ENCODE results near the gene FKBP2.
A peak's percentile ranks its signal among the peaks of the same experiment; 100 is the strongest.

Gene FKBP2

GRCh38 chr11:64226507-64227051, 14.3 kb upstream of the FKBP2 start:
- H3K36me3 ChIP-seq (ENCODE audit: insufficient read depth, low read length), result peaks cover 8% of the 10 kb centered on the region; the same call in 1 of the 2 replicates
- H3K27me3 ChIP-seq (ENCODE audit: insufficient read depth, low read length, poor library complexity, severe bottlenecking), result no peaks in the 10 kb centered on the region
- peaks cover 27% of the 10 kb centered on the region for H4K20me1 ChIP-seq (ENCODE audit: insufficient read depth, low read length, poor library complexity, severe bottlenecking)
- H3K9me3 ChIP-seq (ENCODE audit: insufficient read depth, low read depth, low read length), result no peaks in the 10 kb centered on the region
- peak overlapping the region; percentile 72 for H2AFZ ChIP-seq (ENCODE audit: low read length)
- peaks cover 40% of the 10 kb centered on the region for H3K79me2 ChIP-seq (ENCODE audit: insufficient read depth, low read length)
- H3K4me2 ChIP-seq (ENCODE audit: low read depth, low read length, poor library complexity, severe bottlenecking), result peak overlapping the region; percentile 100
- TF ChIP-seq CTCF (conservative IDR thresholded peaks at IDR 0.05; ENCODE audit: low read length) (no peak), EZH2phosphoT487 (IDR thresholded peaks at IDR 0.05; ENCODE audit: borderline replicate concordance) (no peak)
- peaks cover 23% of the 10 kb centered on the region for H3K4me1 ChIP-seq (ENCODE audit: insufficient read depth, low read length, poor library complexity, severe bottlenecking)
- peak overlapping the region; percentile 98 for H3K9ac ChIP-seq (ENCODE audit: low read depth, low read length, poor library complexity, severe bottlenecking)
- H3K9me2 ChIP-seq (replicated peaks; ENCODE audit: low read depth, low read length), result no peaks in the 10 kb centered on the region
- no peaks in the 10 kb centered on the region for H3F3A ChIP-seq (ENCODE audit: low read depth)
- peak overlapping the region; percentile 82 for H3K4me3 ChIP-seq (ENCODE audit: low read length, poor library complexity, severe bottlenecking)

- Histone ChIP-seq H3K36me3 (ENCODE audit: insufficient read depth, low read length) (peaks cover 8% of the 10 kb centered on the region; the same call in 1 of the 2 replicates), H3K9ac (ENCODE audit: low read depth, low read length, poor library complexity, severe bottlenecking) (peak overlapping the region; percentile 98), H3K9me2 (replicated peaks; ENCODE audit: low read depth, low read length) (no peaks in the 10 kb centered on the region), H3F3A (ENCODE audit: low read depth) (no peaks in the 10 kb centered on the region), H3K9me3 (ENCODE audit: insufficient read depth, low read depth, low read length) (no peaks in the 10 kb centered on the region), H4K20me1 (ENCODE audit: insufficient read depth, low read length, poor library complexity, severe bottlenecking) (peaks cover 27% of the 10 kb centered on the region), H3K4me1 (ENCODE audit: insufficient read depth, low read length, poor library complexity, severe bottlenecking) (peaks cover 27% of the 10 kb centered on the region), H2AFZ (ENCODE audit: low read length) (no peak overlapping the region), H3K79me2 (ENCODE audit: insufficient read depth, low read length) (peaks cover 42% of the 10 kb centered on the region), H3K4me2 (ENCODE audit: low read depth, low read length, poor library complexity, severe bottlenecking) (peak overlapping the region; percentile 100), H3K4me3 (ENCODE audit: low read length, poor library complexity, severe bottlenecking) (peak overlapping the region; percentile 82), H3K27me3 (ENCODE audit: insufficient read depth, low read length, poor library complexity, severe bottlenecking) (no peaks in the 10 kb centered on the region)
- TF ChIP-seq CTCF (conservative IDR thresholded peaks at IDR 0.05; ENCODE audit: low read length) (no peak), EZH2phosphoT487 (IDR thresholded peaks at IDR 0.05; ENCODE audit: borderline replicate concordance) (no peak)
These were observed 13.4 kb upstream of the FKBP2 start for GRCh38 chr11:64227405-64227956.

GRCh38 chr11:64229090-64229743, 11.7 kb upstream of the FKBP2 start:
- Histone ChIP-seq H3K36me3 (ENCODE audit: insufficient read depth, low read length) (no peaks in the 10 kb centered on the region), H3K79me2 (ENCODE audit: insufficient read depth, low read length) (peaks cover 42% of the 10 kb centered on the region), H3K9me3 (ENCODE audit: insufficient read depth, low read depth, low read length) (no peaks in the 10 kb centered on the region), H3K9me2 (replicated peaks; ENCODE audit: low read depth, low read length) (no peaks in the 10 kb centered on the region), H2AFZ (ENCODE audit: low read length) (no peak overlapping the region), H3K4me3 (ENCODE audit: low read length, poor library complexity, severe bottlenecking) (no peak overlapping the region), H4K20me1 (ENCODE audit: insufficient read depth, low read length, poor library complexity, severe bottlenecking) (peaks cover 33% of the 10 kb centered on the region), H3K4me2 (ENCODE audit: low read depth, low read length, poor library complexity, severe bottlenecking) (peak overlapping the region; percentile 81), H3K9ac (ENCODE audit: low read depth, low read length, poor library complexity, severe bottlenecking) (peak overlapping the region; percentile 80), H3K27me3 (ENCODE audit: insufficient read depth, low read length, poor library complexity, severe bottlenecking) (no peaks in the 10 kb centered on the region), H3K4me1 (ENCODE audit: insufficient read depth, low read length, poor library complexity, severe bottlenecking) (peaks cover 27% of the 10 kb centered on the region), H3F3A (ENCODE audit: low read depth) (peaks cover 6% of the 10 kb centered on the region; the same call in 1 of the 2 replicates)
- TF ChIP-seq CTCF (conservative IDR thresholded peaks at IDR 0.05; ENCODE audit: low read length) (no peak), EZH2phosphoT487 (IDR thresholded peaks at IDR 0.05; ENCODE audit: borderline replicate concordance) (no peak)
